Mammary epithelial cell (primary cell): Measurements from ENCODE around the gene WTAP.

Experiments
- EZH2 ChIP-seq: IDR thresholded peaks from 2 replicates; pipeline ENCODE4 v1.6.1; 2012; ENCODE audit warnings: low read length, inconsistent platforms, borderline replicate concordance
- TF ChIP-seq, protein P1 (sequence below), 2 donors: IDR thresholded peaks in 1 of 2; conservative IDR thresholded peaks in 1 of 2; 2 replicates each; pipeline ENCODE4 v1.5.1; 2011 to 2012; ENCODE audit warnings: inconsistent platforms in 2 of 2, low read length in 2 of 2, mild to moderate bottlenecking in 2 of 2, control low read depth in 1 of 2, low read depth in 1 of 2; ENCODE audit not compliant: insufficient read depth in 1 of 2; ENCODE audit errors: extremely low read depth in 1 of 2

DNA sequence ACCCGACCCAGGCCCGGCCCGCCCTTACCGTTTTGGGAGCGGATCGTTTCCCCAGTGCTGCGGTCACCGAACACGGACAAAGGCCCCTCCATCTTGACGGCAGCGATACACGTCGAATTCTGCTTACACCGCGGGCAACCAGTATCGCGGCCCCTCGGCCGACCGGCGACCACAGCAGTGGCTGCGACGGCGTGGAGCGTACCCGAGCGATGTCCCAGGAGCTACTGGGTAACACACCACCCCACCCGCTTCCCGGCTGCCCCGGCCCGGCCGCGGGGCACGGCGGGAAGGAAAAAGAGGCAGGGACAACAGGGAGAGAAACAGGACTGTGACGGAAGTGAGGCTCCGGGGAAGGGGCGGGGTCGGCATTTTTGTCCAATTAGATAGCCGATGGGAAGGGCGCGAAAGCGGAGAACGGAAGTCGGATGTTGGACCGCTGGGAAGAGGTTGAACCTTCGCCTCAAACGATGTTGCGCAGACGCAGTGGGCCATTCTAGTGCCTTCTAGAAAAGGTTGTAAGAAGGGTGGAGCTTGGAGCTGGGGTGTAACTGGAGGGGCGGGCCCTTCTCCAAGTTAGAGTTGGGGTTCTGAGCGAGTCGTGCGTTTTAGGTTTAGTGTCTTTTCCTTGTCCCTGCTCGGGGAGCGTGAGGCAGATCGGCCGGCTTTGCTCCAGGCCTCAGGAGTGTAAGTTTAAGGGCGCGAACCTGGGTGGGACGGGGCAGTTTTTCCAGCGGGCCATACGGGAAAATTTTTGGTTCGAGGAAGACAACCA is 62.3 kb downstream of the WTAP start, which contains the start of gene TCP1:
- TF ChIP-seq, protein P1, sequence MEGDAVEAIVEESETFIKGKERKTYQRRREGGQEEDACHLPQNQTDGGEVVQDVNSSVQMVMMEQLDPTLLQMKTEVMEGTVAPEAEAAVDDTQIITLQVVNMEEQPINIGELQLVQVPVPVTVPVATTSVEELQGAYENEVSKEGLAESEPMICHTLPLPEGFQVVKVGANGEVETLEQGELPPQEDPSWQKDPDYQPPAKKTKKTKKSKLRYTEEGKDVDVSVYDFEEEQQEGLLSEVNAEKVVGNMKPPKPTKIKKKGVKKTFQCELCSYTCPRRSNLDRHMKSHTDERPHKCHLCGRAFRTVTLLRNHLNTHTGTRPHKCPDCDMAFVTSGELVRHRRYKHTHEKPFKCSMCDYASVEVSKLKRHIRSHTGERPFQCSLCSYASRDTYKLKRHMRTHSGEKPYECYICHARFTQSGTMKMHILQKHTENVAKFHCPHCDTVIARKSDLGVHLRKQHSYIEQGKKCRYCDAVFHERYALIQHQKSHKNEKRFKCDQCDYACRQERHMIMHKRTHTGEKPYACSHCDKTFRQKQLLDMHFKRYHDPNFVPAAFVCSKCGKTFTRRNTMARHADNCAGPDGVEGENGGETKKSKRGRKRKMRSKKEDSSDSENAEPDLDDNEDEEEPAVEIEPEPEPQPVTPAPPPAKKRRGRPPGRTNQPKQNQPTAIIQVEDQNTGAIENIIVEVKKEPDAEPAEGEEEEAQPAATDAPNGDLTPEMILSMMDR (conservative IDR thresholded peaks at IDR 0.05 in 1 of 2, IDR thresholded peaks at IDR 0.05 in 1 of 2; ENCODE audit: extremely low read depth in 1 of 2, insufficient read depth in 1 of 2, low read depth in 1 of 2, low read length in 2 of 2): no peak
- no peak for TF ChIP-seq EZH2
